Thoracic aorta (tissue), 2 donors: ENCODE results near the gene FANCC. TPM values are rescaled to one million over a fixed set of nuclear protein-coding genes. Genes with fewer than 3 reads are reported as not detected.
"Not testable (repeated sequence)": the region's sequence is repeated elsewhere in the genome, so short reads cannot be mapped to it uniquely, and the experiment has no call there.

Experiments
- ATAC-seq: fragments of 150-250 bp; one replicate; pipeline ENCODE4 v1.8.0; 2017; ENCODE audit warnings: low read depth; ENCODE audit not compliant: insufficient number of reproducible peaks, low FRiP score
- DNase-seq: peaks from one replicate; pipeline ENCODE4 v3.0.0-alpha.2; 2020; ENCODE audit warnings: low spot score
- H3K27ac ChIP-seq, 2 donors: fragments of 200-600 bp; sonication (generic); 1 replicate in 1 of 2; 2 replicates in 1 of 2; pipeline ENCODE4 v1.5.1; 2016; ENCODE audit warnings: mild to moderate bottlenecking in 2 of 2, moderate library complexity in 2 of 2
- H3K27me3 ChIP-seq: fragments of 200-600 bp; sonication (generic); replicated peaks from 2 replicates; pipeline ENCODE4 v1.6.0; 2016; ENCODE audit warnings: mild to moderate bottlenecking; ENCODE audit not compliant: insufficient read depth
- H3K36me3 ChIP-seq: fragments of 200-600 bp; sonication (generic); one replicate; pipeline ENCODE4 v1.5.1; 2016
- H3K4me1 ChIP-seq, 2 donors: fragments of 200-600 bp; sonication (generic); 1 replicate in 1 of 2; 2 replicates in 1 of 2; pipeline versions ENCODE4 v1.5.1 to v1.6.0; 2016; ENCODE audit warnings: low read depth in 2 of 2, mild to moderate bottlenecking in 1 of 2; ENCODE audit not compliant: control insufficient read depth in 1 of 2
- H3K4me3 ChIP-seq: fragments of 200-600 bp; sonication (generic); 2 replicates; pipeline ENCODE4 v1.5.1; 2016; ENCODE audit warnings: mild to moderate bottlenecking
- H3K9me3 ChIP-seq: fragments of 200-600 bp; sonication (generic); 2 replicates; pipeline ENCODE4 v1.5.1; 2016
- total RNA-seq, 2 donors: library from RNA; depleted of rRNA; stranded (reverse); fragments of >200 nt; gene quantifications; one replicate each; pipeline versions ENCODE4 v1.1.0 to v1.2.3, GENCODE V29; 2016
- TF ChIP-seq, protein P1 (sequence below): fragments of 200-600 bp; sonication (generic); IDR thresholded peaks from one replicate; pipeline ENCODE4 v1.5.1; 2019; ENCODE audit warnings: antibody characterized with exemption

The FANCC gene
- total RNA-seq, 2 donors from 2014 or later = 5.7 to 9.6 TPM

DNA sequence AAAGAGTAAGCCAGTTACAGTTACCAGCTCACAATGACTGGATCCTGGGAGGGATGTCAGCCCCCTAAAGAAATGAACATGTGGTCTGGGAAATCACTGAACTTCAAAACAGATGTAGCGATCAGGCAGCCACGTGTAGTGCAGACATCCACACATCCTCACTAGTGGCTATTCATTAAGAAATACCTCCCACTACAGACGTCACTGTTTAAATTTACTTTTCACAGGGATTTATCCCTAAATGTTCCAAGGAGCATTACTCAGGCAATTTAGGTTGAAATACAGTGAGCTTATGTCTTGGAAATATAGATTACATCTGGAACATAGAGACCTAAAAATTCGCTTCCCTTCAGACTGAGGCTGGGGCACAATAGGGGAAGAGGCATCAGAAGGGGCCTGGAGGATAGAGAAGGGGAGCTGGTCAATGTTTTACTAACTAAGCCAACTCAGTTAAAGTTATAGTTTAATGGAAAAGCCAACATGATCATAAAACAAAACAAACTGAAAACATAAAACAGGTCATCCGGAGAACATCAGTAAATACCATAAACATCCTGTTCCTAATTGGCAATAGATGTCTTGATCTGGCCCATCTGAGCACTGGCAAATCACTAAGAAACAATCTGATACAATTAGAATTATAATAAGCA, 92.3 kb downstream of the FANCC start:
- no peaks in the 10 kb centered on the region for H3K4me1 ChIP-seq
- ATAC-seq (no peak), DNase-seq (no peak)
- H3K36me3 ChIP-seq = no peaks in the 10 kb centered on the region
- no peaks in the 10 kb centered on the region for H3K9me3 ChIP-seq
- TF ChIP-seq, protein P1, sequence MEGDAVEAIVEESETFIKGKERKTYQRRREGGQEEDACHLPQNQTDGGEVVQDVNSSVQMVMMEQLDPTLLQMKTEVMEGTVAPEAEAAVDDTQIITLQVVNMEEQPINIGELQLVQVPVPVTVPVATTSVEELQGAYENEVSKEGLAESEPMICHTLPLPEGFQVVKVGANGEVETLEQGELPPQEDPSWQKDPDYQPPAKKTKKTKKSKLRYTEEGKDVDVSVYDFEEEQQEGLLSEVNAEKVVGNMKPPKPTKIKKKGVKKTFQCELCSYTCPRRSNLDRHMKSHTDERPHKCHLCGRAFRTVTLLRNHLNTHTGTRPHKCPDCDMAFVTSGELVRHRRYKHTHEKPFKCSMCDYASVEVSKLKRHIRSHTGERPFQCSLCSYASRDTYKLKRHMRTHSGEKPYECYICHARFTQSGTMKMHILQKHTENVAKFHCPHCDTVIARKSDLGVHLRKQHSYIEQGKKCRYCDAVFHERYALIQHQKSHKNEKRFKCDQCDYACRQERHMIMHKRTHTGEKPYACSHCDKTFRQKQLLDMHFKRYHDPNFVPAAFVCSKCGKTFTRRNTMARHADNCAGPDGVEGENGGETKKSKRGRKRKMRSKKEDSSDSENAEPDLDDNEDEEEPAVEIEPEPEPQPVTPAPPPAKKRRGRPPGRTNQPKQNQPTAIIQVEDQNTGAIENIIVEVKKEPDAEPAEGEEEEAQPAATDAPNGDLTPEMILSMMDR = no peak
- no peaks in the 10 kb centered on the region for H3K27me3 ChIP-seq
- H3K27ac ChIP-seq = no peak overlapping the region
- no peak overlapping the region for H3K4me3 ChIP-seq

GRCh38 chr9:95224376-95225019, 93.0 kb downstream of the FANCC start:
- no peaks in the 10 kb centered on the region for H3K27me3 ChIP-seq
- TF ChIP-seq, protein P1 = no peak
- DNase-seq = no peak
- H3K4me3 ChIP-seq = no peak overlapping the region
- no peaks in the 10 kb centered on the region for H3K4me1 ChIP-seq
- H3K9me3 ChIP-seq = no peaks in the 10 kb centered on the region
- H3K27ac ChIP-seq = no peak overlapping the region
- no peaks in the 10 kb centered on the region for H3K36me3 ChIP-seq
- ATAC-seq = no peak

- not testable (repeated sequence) for H3K4me1 ChIP-seq, H3K36me3 ChIP-seq, H3K27ac ChIP-seq, H3K9me3 ChIP-seq, ATAC-seq, DNase-seq, H3K27me3 ChIP-seq, H3K4me3 ChIP-seq
Measured at GRCh38 chr9:95220352-95220751, 97.2 kb downstream of the FANCC start.

DNA sequence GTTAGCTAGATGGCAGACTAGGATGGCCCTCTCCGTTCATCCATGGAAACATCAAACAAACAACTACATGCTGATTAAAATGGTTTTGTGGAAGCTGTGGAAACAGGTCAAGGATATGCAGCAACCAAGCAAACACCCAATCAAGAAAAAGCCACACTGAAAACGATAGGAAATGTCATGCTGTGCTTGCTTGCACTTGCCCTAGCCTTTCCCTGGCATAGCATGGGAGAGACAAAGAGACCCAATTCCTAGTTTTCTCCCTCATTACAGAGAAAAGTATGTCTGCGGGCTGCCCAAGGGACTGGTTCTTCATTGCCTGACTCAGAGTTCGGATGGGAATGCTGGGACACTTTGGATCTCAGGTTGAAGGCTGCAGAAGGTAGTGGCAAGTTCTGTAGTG, 98.7 kb downstream of the FANCC start:
- Histone ChIP-seq H3K4me3 (no peak overlapping the region), H3K4me1 (no peaks in the 10 kb centered on the region), H3K27me3 (no peaks in the 10 kb centered on the region), H3K9me3 (no peaks in the 10 kb centered on the region), H3K36me3 (no peaks in the 10 kb centered on the region), H3K27ac (no peak overlapping the region)
- ATAC-seq = no peak
- DNase-seq = no peak
- TF ChIP-seq, protein P1 = no peak

- H3K27me3 ChIP-seq = no peaks in the 10 kb centered on the region
- no peak overlapping the region for H3K27ac ChIP-seq
- no peak for DNase-seq
- H3K9me3 ChIP-seq = no peaks in the 10 kb centered on the region
- ATAC-seq = no peak
- no peak overlapping the region for H3K4me3 ChIP-seq
- no peaks in the 10 kb centered on the region for H3K36me3 ChIP-seq
- TF ChIP-seq, protein P1 = no peak
- H3K4me1 ChIP-seq = no peaks in the 10 kb centered on the region
Measured at GRCh38 chr9:95217936-95218335, 99.6 kb downstream of the FANCC start.
